D721Med (cell line): ENCODE measurements around the gene SMURF2.

Source experiments
- DNase-seq: peaks from one replicate; pipeline ENCODE4 v3.0.0; 2011; ENCODE audit warnings: low spot score; ENCODE audit not compliant: insufficient read length
- FAIRE-seq: peaks from 2 replicates; lab custom pipeline; 2011; peaks lifted over from hg19 to GRCh38; lab: Jason Lieb, UNC
- CTCF ChIP-seq: IDR thresholded peaks from 2 replicates; pipeline ENCODE4 v1.5.1; 2012; ENCODE audit warnings: mild to moderate bottlenecking, control low read depth; ENCODE audit not compliant: insufficient read depth; ENCODE audit errors: missing control alignments

SMURF2 gene

GRCh38 chr17:64572682-64573154 lies 89.4 kb downstream of the SMURF2 start:
- no peak for TF ChIP-seq CTCF
- DNase-seq (no peak), FAIRE-seq (no peak)

- DNase-seq (no peak), FAIRE-seq (no peak)
- TF ChIP-seq CTCF = no peak
Observed at GRCh38 chr17:64571746-64572145, 90.4 kb downstream of the SMURF2 start.

GRCh38 chr17:64565563-64565962 lies 96.5 kb downstream of the SMURF2 start:
- FAIRE-seq = no peak

GRCh38 chr17:64564098-64564497 lies 98.0 kb downstream of the SMURF2 start:
- FAIRE-seq (no peak), DNase-seq (no peak)
- no peak for TF ChIP-seq CTCF

More at GRCh38 chr17:64565563-64565962, 96.5 kb downstream of the SMURF2 start:
- TF ChIP-seq CTCF = no peak
- DNase-seq = no peak

GRCh38 chr17:64555281-64555680 lies 106.8 kb downstream of the SMURF2 start:
- FAIRE-seq (no peak), DNase-seq (no peak)
- TF ChIP-seq CTCF = no peak

- no peak for DNase-seq
Observed at GRCh38 chr17:64554028-64554637, 108.0 kb downstream of the SMURF2 start.

More at GRCh38 chr17:64554028-64554637, 108.0 kb downstream of the SMURF2 start:
- no peak for FAIRE-seq
- no peak for TF ChIP-seq CTCF
